DND-41 (cell line): Measurements from ENCODE around the gene GUCA2B.

Experiments
- EZH2 ChIP-seq: IDR thresholded peaks from 3 replicates; pipeline ENCODE4 v1.6.1; 2012; ENCODE audit warnings: borderline replicate concordance, low read depth, mild to moderate bottlenecking, moderate library complexity, low read length, inconsistent platforms; ENCODE audit not compliant: severe bottlenecking
- TF ChIP-seq, protein P1 (sequence below): IDR thresholded peaks from 2 replicates; pipeline ENCODE4 v1.5.1; 2012; ENCODE audit warnings: borderline replicate concordance, low read length, moderate library complexity, mild to moderate bottlenecking; ENCODE audit not compliant: poor library complexity, severe bottlenecking; ENCODE audit errors: extremely low read depth

GRCh38 chr1:42163114-42163513, 9.9 kb downstream of the GUCA2B start:
- TF ChIP-seq, protein P1, sequence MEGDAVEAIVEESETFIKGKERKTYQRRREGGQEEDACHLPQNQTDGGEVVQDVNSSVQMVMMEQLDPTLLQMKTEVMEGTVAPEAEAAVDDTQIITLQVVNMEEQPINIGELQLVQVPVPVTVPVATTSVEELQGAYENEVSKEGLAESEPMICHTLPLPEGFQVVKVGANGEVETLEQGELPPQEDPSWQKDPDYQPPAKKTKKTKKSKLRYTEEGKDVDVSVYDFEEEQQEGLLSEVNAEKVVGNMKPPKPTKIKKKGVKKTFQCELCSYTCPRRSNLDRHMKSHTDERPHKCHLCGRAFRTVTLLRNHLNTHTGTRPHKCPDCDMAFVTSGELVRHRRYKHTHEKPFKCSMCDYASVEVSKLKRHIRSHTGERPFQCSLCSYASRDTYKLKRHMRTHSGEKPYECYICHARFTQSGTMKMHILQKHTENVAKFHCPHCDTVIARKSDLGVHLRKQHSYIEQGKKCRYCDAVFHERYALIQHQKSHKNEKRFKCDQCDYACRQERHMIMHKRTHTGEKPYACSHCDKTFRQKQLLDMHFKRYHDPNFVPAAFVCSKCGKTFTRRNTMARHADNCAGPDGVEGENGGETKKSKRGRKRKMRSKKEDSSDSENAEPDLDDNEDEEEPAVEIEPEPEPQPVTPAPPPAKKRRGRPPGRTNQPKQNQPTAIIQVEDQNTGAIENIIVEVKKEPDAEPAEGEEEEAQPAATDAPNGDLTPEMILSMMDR = no peak
- TF ChIP-seq EZH2 = no peak
